ENCODE data around the gene SHROOM3.
A peak's percentile ranks its signal among the peaks of the same experiment; 100 is the strongest.

The SHROOM3 gene

DNA sequence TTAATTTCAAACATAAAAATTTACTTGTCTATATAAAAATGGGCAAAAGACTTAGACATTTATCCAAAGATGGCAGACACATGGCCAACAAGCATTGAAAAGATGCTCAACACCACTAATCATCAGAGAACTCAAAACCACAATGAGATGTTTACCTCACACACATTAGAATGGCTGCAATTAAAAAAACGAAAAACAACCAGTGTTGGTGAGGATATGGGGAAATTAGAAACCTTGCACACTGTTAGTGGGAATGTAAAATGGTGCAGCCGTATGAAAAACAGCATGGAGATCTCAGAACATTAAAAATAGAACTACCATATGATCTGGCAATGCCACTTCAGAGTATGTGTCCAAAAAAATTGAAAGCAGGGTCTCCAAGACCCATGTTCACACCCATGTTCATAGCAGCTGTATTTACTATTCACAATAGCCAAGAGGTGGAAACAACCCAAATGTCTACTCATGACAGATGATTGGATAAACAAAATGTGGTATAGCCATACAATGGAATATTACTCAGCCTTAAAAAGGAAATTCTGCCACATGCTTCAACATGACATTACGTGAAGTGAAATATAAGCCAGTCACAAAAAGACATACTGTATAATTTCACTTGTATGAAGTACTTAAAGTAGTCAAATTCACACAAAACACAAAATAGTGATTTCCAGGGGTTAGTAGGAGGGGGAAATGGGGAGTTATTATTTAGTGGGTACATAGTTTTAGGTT lies 316.7 kb downstream of the SHROOM3 start:
- DNase-seq (ENCODE audit: low spot score), result no peak

DNA sequence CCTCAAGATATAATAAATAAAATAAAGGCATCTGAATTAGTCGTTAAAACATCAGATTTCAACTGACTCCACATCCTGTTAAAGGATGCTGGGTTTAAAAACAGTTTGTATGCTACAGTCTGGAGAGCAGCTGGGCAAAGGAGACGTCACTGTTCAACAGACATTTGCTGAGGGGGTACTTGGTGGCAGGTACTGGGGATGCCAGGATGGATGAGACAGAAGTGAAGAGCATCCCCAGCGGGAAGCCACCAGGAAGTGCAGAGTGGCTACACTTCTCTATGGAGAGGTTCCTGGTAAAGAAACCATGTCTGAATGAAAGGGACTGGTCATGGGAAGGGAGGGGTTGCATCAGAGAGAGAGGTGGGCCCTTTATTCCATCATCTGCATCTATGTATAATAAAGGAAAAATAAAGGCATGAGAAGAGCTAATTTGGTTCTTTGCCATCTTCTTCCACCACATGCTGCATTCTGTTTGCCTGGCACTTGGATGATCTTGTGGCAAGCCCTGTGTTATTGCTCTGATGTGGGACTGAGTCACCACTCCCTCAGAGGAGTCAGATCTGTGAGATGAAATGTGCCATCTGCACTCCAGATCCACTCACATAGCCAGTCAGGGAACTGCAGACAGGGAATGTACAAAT lies 318.0 kb downstream of the SHROOM3 start:
- no peak for DNase-seq (ENCODE audit: low spot score)

DNA sequence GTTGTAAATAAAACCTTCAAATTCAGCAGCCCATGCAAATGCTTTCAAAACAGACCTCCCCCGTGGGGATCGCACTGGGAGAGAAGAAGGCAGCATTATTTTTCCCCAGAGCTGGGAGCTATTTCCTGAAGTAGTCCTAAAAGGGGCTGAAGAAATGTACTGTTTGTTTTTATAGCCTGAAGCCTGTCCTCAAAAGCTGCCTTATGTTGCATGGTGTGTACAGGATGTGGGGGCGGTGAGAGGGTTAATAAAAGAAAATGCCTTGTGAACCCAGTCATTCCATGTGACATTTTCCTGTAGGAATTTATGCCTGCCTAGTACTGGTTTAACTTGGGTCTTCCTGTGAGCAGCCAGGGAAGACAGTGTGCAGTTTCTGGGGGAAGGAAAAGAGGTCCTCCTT lies 318.8 kb downstream of the SHROOM3 start:
- no peak for DNase-seq (ENCODE audit: low spot score)

DNA sequence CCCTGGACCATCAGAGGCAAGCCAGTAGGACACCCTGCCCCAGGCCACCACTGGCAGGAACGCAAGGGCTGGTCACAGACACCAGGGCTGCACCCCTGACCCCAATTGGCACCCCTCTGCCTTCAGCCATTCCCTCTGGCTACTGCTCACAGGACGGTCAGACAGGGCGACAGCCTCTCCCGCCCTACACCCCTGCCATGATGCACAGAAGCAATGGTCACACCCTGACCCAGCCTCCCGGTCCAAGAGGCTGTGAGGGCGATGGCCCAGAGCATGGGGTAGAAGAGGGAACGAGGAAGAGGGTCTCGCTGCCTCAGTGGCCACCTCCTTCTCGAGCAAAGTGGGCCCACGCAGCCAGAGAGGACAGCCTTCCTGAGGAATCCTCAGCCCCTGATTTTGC lies 319.4 kb downstream of the SHROOM3 start:
- no peak for DNase-seq (ENCODE audit: low spot score)

DNA sequence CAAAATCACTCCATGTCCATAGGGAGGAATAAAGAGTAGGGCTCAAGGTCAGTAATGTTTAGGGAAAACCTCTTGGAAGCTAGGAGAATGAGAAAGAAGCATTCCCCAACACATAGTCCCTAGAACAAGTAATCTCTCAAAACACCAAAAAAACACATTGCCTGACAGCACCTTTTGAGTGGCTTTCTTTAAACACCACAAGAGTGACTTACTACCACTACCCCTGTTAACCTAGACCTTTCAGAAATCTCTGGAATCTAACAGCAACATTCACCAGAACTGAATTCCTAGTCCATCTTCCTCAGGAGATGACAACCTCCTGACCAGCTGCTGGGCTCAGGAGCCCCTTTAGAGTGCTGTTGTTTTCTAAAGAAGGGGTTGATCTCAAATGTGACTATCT lies 320.7 kb downstream of the SHROOM3 start:
- DNase-seq (ENCODE audit: low spot score), result no peak

DNA sequence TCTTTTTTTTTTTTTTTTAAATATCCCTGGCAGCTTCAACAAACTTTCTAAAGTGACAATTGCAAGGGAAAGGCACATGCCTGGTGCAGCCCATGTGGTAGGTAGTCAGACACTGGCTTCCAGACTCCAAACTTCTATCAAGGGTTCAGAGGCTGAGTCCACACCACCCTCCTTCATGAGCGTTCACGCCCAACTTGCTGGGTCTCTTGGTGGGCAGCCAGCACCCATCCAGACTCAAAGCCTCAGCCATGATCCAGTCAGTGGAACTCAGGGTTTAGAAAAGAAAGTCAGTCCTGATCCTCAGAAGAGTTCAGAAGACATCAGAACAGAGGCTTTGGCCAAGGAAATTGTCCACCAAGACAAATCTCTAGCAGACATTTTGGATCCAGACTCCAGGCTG lies 321.4 kb downstream of the SHROOM3 start:
- no peak for DNase-seq (ENCODE audit: low spot score)

DNA sequence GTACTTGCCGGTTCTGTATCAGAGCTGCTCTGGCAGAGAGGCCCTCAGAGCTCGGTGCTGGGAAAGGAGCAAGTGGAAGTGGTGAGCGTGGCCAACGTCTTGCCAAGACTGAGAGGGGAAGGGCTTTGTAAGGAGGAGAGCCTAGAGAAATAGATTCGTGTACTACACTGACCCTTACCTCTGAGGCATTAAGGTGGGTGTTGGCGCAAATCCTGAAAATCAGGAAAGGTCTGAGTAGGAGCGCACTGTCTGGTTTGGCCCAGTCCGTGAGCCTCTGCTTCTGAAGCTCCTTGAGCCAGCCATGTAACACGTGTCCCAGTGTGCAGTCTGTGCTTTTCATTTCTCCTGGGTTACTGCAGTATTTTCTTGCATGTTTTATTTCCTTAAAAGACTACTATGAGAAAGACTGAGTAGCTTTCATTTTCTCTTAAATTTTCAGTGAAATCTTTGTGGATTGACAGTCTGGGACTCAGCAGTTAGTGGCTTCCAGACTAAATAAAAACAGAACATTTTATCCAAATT lies 322.4 kb downstream of the SHROOM3 start:
- DNase-seq (ENCODE audit: low spot score), result no peak

DNA sequence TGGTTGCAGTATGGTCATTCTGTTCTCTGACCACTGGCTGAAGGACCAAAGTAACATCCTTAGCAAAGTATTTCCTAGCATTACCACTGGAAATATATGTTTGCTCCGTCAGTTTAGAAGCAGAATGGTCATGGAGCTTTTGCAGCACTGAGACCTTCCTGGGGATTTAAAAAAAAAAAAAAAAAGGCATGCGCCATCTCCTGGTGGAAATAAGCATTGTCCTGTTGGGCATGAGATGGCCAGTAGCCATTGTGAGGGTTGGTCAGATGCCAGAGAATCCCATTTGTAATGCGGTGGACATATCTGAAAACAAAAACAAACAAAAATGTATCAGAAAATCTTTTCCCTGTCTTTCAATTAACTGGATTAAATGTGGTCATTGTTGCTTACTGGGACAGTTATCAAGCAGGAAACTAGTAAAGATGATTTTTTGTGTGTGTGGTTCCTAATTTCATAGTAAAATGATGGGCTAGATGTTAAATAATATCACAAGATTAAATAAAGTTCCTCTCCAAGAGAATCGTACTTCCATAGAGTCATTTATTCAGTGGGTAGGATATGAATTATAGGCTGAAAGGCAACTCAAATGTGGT lies 323.4 kb downstream of the SHROOM3 start:
- peak; percentile 62 for DNase-seq (ENCODE audit: low spot score)

DNA sequence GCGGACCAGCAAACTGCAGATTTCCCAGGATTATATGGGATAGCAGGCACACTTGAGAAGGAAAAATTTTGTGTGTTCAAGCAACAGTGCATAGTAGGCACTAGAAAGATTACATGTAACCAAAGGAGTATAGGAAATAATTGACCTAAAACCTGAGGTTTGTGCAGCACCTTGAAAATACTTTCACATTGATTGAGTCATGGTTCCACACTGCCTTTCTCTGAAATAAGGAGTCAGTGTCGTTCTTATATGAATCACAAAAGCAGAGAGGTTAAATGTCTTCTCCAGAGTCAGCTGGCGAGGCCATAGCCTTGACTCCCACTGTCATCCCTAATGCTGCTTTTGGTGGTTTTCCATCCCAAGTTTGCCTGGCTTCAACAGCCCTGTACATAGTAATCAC lies 324.0 kb downstream of the SHROOM3 start:
- no peak for DNase-seq (ENCODE audit: low spot score)

DNA sequence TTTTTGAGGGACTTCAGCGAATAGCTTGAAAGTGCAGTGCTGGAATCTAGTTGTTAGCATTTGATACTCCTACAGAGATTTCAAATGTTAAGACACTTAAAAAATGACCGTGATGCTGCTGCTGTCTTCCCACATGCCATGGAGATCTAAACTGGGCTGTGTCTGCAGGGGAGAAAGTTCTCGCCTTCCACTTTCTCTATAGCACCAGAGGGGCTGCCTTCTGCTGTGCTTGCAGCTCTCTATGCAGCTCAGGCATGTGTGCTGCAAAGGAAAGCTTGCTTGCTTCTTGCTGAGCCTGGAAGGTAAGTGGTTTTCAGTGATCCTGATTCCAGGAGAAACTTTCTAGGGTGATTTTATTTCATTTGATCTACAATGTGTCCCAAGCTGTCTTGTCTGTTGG lies 325.2 kb downstream of the SHROOM3 start:
- no peak for DNase-seq (ENCODE audit: low spot score)

DNA sequence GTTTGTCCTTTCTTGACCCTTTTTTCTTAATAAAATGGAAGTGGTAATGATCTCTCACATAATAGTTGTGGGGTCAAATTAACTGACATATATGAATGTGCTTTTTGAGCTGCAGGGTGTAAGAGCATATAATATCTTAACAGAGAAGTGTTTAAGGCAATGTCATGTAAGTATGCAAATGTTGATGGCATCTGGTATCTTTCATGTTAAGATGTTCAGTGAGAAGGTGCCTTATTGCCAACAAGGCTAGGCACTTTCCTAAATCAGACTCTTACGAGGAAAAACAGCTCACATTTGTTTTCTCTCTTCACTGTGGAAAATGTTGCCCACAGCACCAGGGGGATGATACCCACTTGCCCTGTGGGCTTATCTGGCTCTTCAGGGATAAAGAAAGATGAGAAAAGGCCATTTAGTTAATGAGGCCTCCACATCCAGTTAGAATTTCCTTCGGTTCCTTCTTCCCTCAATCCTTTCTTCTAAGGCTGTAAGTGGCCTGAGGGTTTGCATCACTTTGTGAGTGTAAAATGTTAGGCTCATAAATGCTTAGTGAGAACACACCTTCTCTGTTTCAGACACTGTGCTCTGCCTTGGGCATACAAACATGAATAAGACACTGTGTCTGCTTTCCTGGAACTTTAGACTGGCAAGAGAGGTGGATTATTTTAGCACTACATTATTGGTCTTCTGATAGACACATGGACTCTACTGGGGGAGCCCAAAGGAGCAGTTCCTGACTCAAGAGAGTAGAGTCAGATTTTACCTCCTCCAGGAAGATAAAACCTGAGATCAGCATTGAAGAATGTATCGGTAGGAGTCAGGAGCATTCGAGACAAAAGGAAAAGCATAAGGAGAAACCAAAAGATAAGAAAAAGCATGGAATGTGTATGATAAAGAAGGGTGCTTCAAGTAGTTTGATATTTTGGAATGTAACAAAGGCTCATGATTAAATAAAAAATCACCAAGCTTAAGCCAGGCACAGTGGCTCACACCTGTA lies 327.4 kb downstream of the SHROOM3 start:
- DNase-seq (ENCODE audit: low spot score), result no peak

DNA sequence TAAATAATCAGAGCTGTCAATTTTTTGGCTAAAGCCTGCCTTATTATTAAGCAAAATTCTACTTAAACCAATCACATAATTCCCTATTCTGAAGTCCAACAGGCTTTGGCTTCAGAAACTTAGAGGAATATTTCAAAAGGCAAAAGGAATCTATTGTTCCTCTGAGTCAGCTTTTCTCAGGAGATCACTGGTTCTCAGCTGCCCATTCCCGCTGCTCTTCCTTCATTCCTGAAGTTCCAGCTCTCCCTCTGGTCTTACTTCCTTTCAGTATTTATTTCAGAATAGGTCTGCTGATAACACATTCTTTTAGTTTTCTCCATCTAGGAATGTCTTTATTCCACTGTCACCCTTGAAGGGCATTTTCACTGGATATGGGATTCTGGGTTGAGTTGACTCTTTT lies 329.2 kb downstream of the SHROOM3 start:
- DNase-seq (ENCODE audit: low spot score), result no peak

DNA sequence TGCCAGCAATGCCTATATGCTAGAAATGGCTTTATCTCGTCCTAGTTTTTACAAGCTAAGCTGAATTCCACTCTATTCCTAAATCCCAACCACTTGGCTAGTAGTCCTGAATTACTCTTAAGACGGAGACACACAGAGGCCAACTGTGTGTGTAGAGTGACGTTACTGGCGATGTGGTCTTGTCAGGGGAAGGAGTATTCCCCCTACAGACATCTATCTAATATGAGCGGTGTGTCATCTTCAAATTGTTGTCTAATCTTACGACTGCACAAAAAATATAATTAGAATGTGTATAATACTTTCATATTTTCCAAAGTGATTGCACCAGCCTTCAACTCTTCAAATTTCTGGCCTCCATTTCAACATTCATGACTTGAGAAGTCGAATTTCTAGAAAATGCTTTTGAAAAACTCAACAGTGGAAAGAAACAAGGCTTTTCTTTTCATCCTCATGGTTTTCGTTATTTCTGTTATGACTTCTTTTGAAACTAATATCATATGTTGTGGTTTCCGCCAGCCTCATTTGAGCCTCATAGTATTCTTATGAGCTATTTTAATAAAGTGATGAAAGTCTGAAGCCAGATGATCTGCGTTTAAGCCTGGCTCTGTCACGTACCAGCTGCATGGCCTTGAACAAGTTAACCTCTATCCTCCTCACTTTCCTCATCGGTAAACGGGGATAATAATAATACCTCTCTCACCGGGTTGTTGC lies 330.6 kb downstream of the SHROOM3 start:
- no peak for DNase-seq (ENCODE audit: low spot score)

DNA sequence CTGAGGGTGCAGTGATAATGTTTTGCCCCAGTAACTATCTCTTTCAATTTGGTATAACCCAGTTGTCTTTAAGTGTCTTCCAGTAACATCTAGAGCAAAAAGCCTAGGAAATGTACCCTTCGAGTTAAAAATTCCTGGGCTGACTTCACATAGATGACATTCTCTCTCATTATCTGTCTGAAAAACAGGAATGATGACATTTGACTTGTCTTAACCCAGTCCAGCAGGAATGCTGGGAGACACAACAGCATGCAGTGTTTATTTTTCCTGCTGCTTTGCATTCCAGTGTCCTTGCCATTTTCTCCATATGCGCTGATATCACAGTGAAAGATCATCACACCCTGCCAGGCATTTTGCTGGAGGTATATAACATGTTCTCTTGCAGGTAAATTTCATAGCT lies 333.0 kb downstream of the SHROOM3 start:
- DNase-seq (ENCODE audit: low spot score), result no peak

DNA sequence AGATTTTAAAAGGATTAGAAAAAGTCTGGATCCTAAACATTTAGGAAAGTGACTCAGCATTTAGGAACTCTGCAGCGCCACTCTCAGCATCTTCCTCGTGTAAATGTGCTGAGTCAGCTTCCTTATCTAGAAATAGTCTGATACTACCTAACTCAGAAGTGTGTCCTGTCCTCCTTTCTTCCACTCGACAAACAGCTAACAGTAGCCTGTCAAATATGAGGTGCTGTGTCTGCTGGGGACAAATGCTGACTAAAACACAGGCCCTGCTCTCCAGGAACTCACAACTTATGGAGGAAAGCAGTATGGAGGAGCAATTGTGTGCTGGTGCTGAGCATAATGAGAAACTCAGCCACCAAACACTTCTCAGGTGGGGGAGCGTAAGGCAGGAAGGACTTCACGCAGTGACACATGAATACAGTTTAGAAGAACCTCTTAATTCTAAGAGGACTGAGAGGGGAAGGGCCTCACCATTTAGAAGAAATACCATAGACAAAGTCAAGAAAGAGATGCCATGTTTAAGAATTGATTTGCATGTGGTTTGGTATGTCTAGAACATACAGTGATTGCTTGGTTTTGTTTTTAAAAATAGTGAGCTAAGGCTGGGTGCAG lies 337.6 kb downstream of the SHROOM3 start:
- no peak for DNase-seq (ENCODE audit: low spot score)

DNA sequence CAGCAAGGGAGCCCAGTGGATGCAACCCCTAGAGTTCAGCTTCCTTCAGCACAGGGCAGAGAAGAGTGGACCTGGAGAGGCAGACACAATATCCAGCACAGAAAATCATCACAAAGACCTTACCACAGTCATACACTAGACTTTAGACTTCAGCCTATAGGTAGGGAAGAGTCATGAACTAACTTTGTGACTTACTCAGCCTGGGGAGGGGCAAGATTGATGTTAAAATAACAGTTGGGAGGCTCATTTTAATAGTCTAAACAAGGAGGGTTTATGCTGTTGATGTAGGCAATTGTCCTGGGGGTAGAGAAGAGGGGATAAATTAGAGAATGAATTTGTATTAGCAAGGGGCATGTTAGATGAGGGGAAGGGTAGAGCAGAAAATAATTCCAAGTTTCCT lies 338.7 kb downstream of the SHROOM3 start:
- DNase-seq (ENCODE audit: low spot score), result no peak

DNA sequence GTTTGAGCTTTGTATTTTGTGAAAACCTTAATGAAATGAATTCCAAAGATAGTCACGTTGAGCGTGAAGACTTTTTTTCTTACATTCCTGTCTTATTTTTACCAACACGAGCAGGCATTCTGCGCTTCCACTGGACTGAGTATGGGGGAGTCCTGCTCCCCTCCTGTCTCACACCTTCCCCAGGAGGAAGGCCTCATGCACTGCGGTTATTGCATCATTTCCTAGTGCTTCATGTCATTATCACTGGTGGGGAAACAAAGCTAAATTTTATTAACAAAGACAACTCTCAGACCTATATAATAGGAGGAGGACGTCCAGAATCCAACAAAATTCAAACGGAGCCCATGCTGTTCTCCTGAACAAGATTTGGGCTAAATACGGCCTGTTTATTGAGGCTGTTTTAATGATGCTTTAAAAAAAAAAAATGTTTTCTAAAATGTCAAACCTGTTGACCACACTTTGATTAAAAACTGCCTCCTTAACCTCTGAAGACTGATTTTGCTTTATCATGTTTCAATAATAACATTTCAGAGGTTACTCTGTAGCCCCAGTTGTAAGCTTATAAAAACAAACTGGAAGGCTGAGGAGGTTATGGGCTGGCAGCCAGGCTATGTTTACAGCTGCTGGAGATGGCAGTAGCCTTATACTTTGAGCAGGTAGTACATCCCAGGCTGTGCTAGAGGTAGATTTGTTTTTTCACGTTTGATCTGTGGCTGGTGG lies 344.9 kb downstream of the SHROOM3 start:
- DNase-seq (ENCODE audit: low spot score), result no peak

DNA sequence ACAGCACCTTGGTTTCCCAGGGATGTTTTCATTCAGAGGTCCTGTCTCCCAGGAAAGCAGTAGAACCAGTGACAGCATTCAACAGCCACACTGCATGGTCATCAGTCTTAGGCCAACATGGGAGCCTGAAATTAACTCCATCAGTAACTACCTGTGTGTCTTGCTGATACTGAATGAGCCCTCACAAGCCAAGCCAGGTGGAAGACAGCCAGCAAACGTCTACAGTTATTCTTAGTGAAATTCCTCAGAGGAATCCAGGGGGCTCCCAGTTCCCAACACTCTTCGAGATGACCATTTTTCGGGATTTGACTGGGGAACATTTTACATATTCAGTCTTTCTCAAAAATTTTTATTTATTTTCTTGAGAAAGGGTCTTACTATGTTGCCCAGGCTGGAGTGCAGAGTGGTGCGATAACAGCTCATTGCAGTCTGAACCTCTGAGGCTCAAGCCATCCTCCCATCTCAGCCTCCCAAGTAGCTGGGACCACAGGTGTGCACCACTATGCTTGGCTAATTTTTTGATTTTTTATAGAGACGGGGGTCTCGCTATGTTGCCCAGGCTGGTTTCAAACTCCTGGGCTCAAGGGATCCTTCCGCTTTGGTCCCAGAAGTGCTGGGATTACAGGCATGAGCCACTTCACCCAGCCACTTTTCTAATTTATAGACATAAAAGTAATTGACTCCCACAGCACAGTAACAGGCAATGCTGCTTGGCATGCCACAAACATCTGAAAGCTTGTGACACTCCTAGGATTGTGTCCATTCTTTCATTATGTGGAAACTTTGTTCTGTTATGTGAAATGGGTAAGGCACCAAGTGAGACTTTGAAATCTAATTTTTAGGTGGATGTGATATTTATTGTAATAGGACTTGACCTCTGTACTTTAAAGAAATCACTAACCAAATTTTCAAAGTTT lies 346.0 kb downstream of the SHROOM3 start:
- DNase-seq (ENCODE audit: low spot score), result no peak

Data from D341Med (cell line).